ENCODE data around the gene CZIB.

The CZIB gene

GRCh38 chr1:53250325-53250724, 29.9 kb upstream of the CZIB start:
- Mint-ChIP-seq H3K9me3 (no peaks in the 10 kb centered on the region), H3K4me1 (ENCODE audit: low read depth) (no peaks in the 10 kb centered on the region), H3K4me3 (no peak overlapping the region), H3K36me3 (ENCODE audit: low read depth) (peaks cover 84% of the 10 kb centered on the region), H3K27me3 (no peaks in the 10 kb centered on the region), H3K27ac (no peak overlapping the region)

- H3K9me3 Mint-ChIP-seq = no peaks in the 10 kb centered on the region
- H3K27ac Mint-ChIP-seq = peak overlapping the region; percentile 37
- H3K36me3 Mint-ChIP-seq (ENCODE audit: low read depth) = peaks cover 85% of the 10 kb centered on the region
Observed at GRCh38 chr1:53249706-53250105, 29.3 kb upstream of the CZIB start.

GRCh38 chr1:53246261-53247134, 26.1 kb upstream of the CZIB start:
- H3K27ac Mint-ChIP-seq = no peak overlapping the region
- H3K4me1 Mint-ChIP-seq (ENCODE audit: low read depth) = no peaks in the 10 kb centered on the region
- no peaks in the 10 kb centered on the region for H3K27me3 Mint-ChIP-seq
- no peaks in the 10 kb centered on the region for H3K9me3 Mint-ChIP-seq
- peaks cover 66% of the 10 kb centered on the region for H3K36me3 Mint-ChIP-seq (ENCODE audit: low read depth)
- H3K4me3 Mint-ChIP-seq = no peak overlapping the region

More at GRCh38 chr1:53249706-53250105, 29.3 kb upstream of the CZIB start:
- H3K4me1 Mint-ChIP-seq (ENCODE audit: low read depth) = no peaks in the 10 kb centered on the region
- H3K27me3 Mint-ChIP-seq = no peaks in the 10 kb centered on the region
- H3K4me3 Mint-ChIP-seq = no peak overlapping the region

- no peaks in the 10 kb centered on the region for H3K27me3 Mint-ChIP-seq
- peaks cover under 1% of the 10 kb centered on the region for H3K4me1 Mint-ChIP-seq (ENCODE audit: low read depth)
- H3K4me3 Mint-ChIP-seq = no peak overlapping the region
Observed at GRCh38 chr1:53244141-53244540, 23.7 kb upstream of the CZIB start.

GRCh38 chr1:53242381-53242780, 21.9 kb upstream of the CZIB start:
- Mint-ChIP-seq H3K4me1 (ENCODE audit: low read depth) (peaks cover 17% of the 10 kb centered on the region), H3K9me3 (no peaks in the 10 kb centered on the region), H3K4me3 (no peak overlapping the region), H3K36me3 (ENCODE audit: low read depth) (peaks cover 29% of the 10 kb centered on the region), H3K27ac (no peak overlapping the region), H3K27me3 (no peaks in the 10 kb centered on the region)

More at GRCh38 chr1:53244141-53244540, 23.7 kb upstream of the CZIB start:
- Mint-ChIP-seq H3K27ac (no peak overlapping the region), H3K36me3 (ENCODE audit: low read depth) (peaks cover 43% of the 10 kb centered on the region), H3K9me3 (no peaks in the 10 kb centered on the region)

GRCh38 chr1:53241828-53242227, 21.4 kb upstream of the CZIB start:
- Mint-ChIP-seq H3K27ac (no peak overlapping the region), H3K27me3 (no peaks in the 10 kb centered on the region), H3K36me3 (ENCODE audit: low read depth) (peaks cover 23% of the 10 kb centered on the region), H3K9me3 (no peaks in the 10 kb centered on the region), H3K4me3 (no peak overlapping the region), H3K4me1 (ENCODE audit: low read depth) (peaks cover 22% of the 10 kb centered on the region)

- H3K36me3 Mint-ChIP-seq (ENCODE audit: low read depth) = peaks cover 27% of the 10 kb centered on the region
Observed at GRCh38 chr1:53238197-53239155, 18.0 kb upstream of the CZIB start, which contains the start of gene MAGOH. MAGOH (minus strand) TSS chr1:53238518; CDS start chr1:53238448, 70 bp downstream.

GRCh38 chr1:53237638-53238037, 17.2 kb upstream of the CZIB start:
- no peaks in the 10 kb centered on the region for H3K27me3 Mint-ChIP-seq
- peaks cover 35% of the 10 kb centered on the region for H3K36me3 Mint-ChIP-seq (ENCODE audit: low read depth)
- peaks cover 32% of the 10 kb centered on the region for H3K4me1 Mint-ChIP-seq (ENCODE audit: low read depth)
- no peaks in the 10 kb centered on the region for H3K9me3 Mint-ChIP-seq
- peak overlapping the region; percentile 97 for H3K4me3 Mint-ChIP-seq
- peak overlapping the region; percentile 96 for H3K27ac Mint-ChIP-seq

More at GRCh38 chr1:53238197-53239155, 18.0 kb upstream of the CZIB start, which contains the start of gene MAGOH:
- peaks cover 32% of the 10 kb centered on the region for H3K4me1 Mint-ChIP-seq (ENCODE audit: low read depth)
- peak within 1 kb of the TSS; percentile 96 for H3K27ac Mint-ChIP-seq
- peak within 1 kb of the TSS; percentile 97 for H3K4me3 Mint-ChIP-seq
- H3K27me3 Mint-ChIP-seq = no peaks in the 10 kb centered on the region
- H3K9me3 Mint-ChIP-seq = no peaks in the 10 kb centered on the region

- Mint-ChIP-seq H3K4me1 (ENCODE audit: low read depth) (peaks cover 25% of the 10 kb centered on the region), H3K36me3 (ENCODE audit: low read depth) (no peaks in the 10 kb centered on the region), H3K4me3 (peak overlapping the region; percentile 86), H3K9me3 (no peaks in the 10 kb centered on the region), H3K27ac (peak overlapping the region; percentile 95), H3K27me3 (no peaks in the 10 kb centered on the region)
Observed at GRCh38 chr1:53220962-53221286, 490 bp upstream of the CZIB start.

GRCh38 chr1:53219711-53220110, 723 bp downstream of the CZIB start:
- Mint-ChIP-seq H3K4me3 (peak overlapping the region; percentile 86), H3K36me3 (ENCODE audit: low read depth) (peaks cover 6% of the 10 kb centered on the region), H3K4me1 (ENCODE audit: low read depth) (peaks cover 25% of the 10 kb centered on the region), H3K27ac (peak overlapping the region; percentile 95), H3K9me3 (no peaks in the 10 kb centered on the region), H3K27me3 (no peaks in the 10 kb centered on the region)

- Mint-ChIP-seq H3K27ac (no peak overlapping the region), H3K4me1 (ENCODE audit: low read depth) (peaks cover 25% of the 10 kb centered on the region), H3K9me3 (no peaks in the 10 kb centered on the region), H3K4me3 (no peak overlapping the region), H3K27me3 (no peaks in the 10 kb centered on the region), H3K36me3 (ENCODE audit: low read depth) (peaks cover 16% of the 10 kb centered on the region)
Observed at GRCh38 chr1:53218201-53218600, 2.2 kb downstream of the CZIB start.

GRCh38 chr1:53214376-53214940, 6.0 kb downstream of the CZIB start:
- Mint-ChIP-seq H3K4me1 (ENCODE audit: low read depth) (peaks cover 9% of the 10 kb centered on the region), H3K27me3 (no peaks in the 10 kb centered on the region), H3K36me3 (ENCODE audit: low read depth) (peaks cover 40% of the 10 kb centered on the region), H3K27ac (no peak overlapping the region), H3K9me3 (no peaks in the 10 kb centered on the region), H3K4me3 (no peak overlapping the region)

GRCh38 chr1:53210954-53211353, 9.5 kb downstream of the CZIB start:
- Mint-ChIP-seq H3K27ac (no peak overlapping the region), H3K9me3 (peaks cover 11% of the 10 kb centered on the region), H3K4me3 (no peak overlapping the region), H3K27me3 (no peaks in the 10 kb centered on the region), H3K36me3 (ENCODE audit: low read depth) (peaks cover 65% of the 10 kb centered on the region), H3K4me1 (ENCODE audit: low read depth) (no peaks in the 10 kb centered on the region)

- no peak overlapping the region for H3K4me3 Mint-ChIP-seq
- H3K27ac Mint-ChIP-seq = no peak overlapping the region
- H3K4me1 Mint-ChIP-seq (ENCODE audit: low read depth) = no peaks in the 10 kb centered on the region
- peaks cover 11% of the 10 kb centered on the region for H3K9me3 Mint-ChIP-seq
- H3K36me3 Mint-ChIP-seq (ENCODE audit: low read depth) = peaks cover 66% of the 10 kb centered on the region
- no peaks in the 10 kb centered on the region for H3K27me3 Mint-ChIP-seq
Observed at GRCh38 chr1:53210352-53210751, 10.1 kb downstream of the CZIB start.
